Bronchial epithelial cell (primary cell): ENCODE measurements around the gene BTRC. TPM values are rescaled to one million over a fixed set of nuclear protein-coding genes. Genes with fewer than 3 reads are reported as not detected.
A peak's percentile ranks its signal among the peaks of the same experiment; 100 is the strongest.

ENCODE experiments used
- DNase-seq: peaks from one replicate; pipeline ENCODE4 v3.0.0-alpha.2; 2010; ENCODE audit warnings: low read depth
- FAIRE-seq: peaks from 2 replicates; lab custom pipeline; 2011; peaks lifted over from hg19 to GRCh38; lab: Jason Lieb, UNC
- H3K27me3 ChIP-seq: 2 replicates; pipeline ENCODE4 v1.5.1; 2011; ENCODE audit warnings: low read length; ENCODE audit not compliant: control insufficient read depth, insufficient read depth
- H3K36me3 ChIP-seq: 2 replicates; pipeline ENCODE4 v1.5.1; 2011; ENCODE audit warnings: low read length; ENCODE audit not compliant: control insufficient read depth, insufficient read depth
- H3K4me3 ChIP-seq: 2 replicates; pipeline ENCODE4 v1.5.1; 2011; ENCODE audit warnings: mild to moderate bottlenecking, low read depth, low read length, control low read depth
- CTCF ChIP-seq: IDR thresholded peaks from 2 replicates; pipeline ENCODE4 v1.5.1; 2011; ENCODE audit warnings: mild to moderate bottlenecking, moderate library complexity, low read length, control low read depth, inconsistent platforms; ENCODE audit not compliant: insufficient read depth, severe bottlenecking
- total RNA-seq: library from RNA; depleted of rRNA; stranded (reverse); fragments of >200 nt; gene quantifications from 2 replicates; pipeline ENCODE4 v1.2.1, GENCODE V29; 2014

BTRC gene
- total RNA-seq, 1 donor from 2014 or later = 6.8 TPM

DNA sequence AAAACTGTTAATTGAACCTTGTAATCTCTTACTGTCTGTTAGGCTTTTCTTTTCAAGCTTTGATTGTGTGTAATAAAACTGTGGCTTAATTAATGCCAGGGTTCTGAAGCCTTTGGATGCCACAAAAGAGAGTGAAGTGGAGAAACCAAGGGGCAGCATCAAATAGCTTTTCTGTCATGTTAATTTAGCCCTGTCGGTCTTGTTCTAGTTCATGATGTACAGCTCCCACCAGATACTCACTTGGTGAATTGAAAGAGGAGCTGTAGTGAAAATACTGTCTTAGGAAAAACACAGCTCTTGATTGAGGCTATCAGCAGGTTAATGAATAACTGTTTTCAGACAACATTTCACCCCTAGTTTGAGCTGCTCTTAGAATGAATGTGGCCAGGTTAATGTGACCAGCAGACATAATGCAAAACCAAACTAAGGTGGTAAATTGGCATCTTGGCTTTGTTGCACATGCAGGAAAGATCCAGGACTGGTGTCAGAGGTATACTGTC lies 139.9 kb downstream of the BTRC start:
- no peaks in the 10 kb centered on the region for H3K27me3 ChIP-seq
- FAIRE-seq (no peak), DNase-seq (no peak)
- no peaks in the 10 kb centered on the region for H3K36me3 ChIP-seq
- no peak overlapping the region for H3K4me3 ChIP-seq
- no peak for TF ChIP-seq CTCF

DNA sequence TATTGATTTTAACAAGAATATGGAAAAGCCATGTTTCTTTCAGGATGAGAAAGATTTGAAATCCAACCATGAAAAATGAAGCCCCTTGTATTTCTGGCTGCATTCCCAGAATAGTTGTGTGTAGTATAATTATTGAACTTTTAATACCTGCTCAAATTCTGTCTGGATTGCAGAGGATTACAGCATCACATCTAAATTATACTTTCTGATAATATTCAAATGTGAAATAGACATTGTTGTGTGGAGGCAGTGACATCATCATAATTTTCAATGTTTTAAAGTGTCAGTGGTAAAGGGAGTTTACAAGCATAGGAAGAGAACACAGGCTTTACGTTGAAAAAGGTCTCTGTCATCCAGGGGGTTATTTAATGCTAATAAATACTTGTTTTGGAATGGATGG lies 140.7 kb downstream of the BTRC start:
- H3K36me3 ChIP-seq = no peaks in the 10 kb centered on the region
- FAIRE-seq (no peak), DNase-seq (no peak)
- no peak for TF ChIP-seq CTCF
- H3K27me3 ChIP-seq = no peaks in the 10 kb centered on the region
- H3K4me3 ChIP-seq = no peak overlapping the region

- peak; percentile 29 for DNase-seq
- FAIRE-seq = no peak
- peak; percentile 48 for TF ChIP-seq CTCF
- no peak overlapping the region for H3K4me3 ChIP-seq
- H3K27me3 ChIP-seq = no peaks in the 10 kb centered on the region
- no peaks in the 10 kb centered on the region for H3K36me3 ChIP-seq
Measured at GRCh38 chr10:101495324-101495925, 141.5 kb downstream of the BTRC start.

- Histone ChIP-seq H3K27me3 (no peaks in the 10 kb centered on the region), H3K36me3 (no peaks in the 10 kb centered on the region), H3K4me3 (no peak overlapping the region)
- no peak for TF ChIP-seq CTCF
- FAIRE-seq (no peak), DNase-seq (no peak)
Measured at GRCh38 chr10:101504438-101504837, 150.5 kb downstream of the BTRC start.

DNA sequence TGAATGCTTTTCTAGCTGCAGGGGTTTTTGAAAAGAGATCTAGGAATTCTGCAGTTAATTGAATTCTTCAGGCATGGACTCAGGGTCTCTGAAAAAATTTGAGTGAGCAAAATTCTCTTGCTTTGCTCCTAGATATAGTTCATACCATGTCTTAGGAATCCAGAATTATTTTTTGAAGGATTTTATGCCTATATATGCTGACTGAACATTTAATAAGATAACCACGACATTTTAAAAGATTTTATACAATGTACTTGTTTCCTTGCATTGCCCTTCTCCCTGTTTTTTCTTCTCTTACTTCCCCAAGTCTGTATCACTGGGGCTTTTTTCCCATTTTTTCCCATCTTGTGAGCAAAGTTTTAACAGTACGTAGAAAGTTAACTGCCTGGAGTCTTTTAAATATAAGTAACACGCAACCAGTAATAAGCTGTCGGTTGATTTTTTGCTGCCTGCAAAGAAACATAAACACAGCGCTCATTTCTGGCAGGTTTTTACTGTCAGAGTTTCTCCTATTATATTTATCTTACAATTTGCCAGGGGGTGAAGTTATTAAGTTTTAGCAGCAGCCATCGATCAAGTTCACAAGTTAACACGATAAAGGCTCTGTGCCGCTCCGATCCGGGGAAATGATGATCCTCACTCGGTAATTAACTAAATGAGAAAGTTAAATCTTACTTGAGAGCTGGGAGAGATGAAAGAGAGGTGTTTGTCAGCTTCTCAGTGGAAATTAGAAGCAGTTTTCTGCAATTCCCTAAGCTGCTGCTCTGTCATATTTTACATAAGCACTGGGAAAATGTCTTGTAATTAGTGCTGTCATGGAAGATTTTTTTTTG lies 153.1 kb downstream of the BTRC start:
- Histone ChIP-seq H3K36me3 (no peaks in the 10 kb centered on the region), H3K27me3 (no peaks in the 10 kb centered on the region), H3K4me3 (no peak overlapping the region)
- DNase-seq (no peak), FAIRE-seq (no peak)
- no peak for TF ChIP-seq CTCF
